ENCODE results near the gene DTNB. TPM values are rescaled to one million over a fixed set of nuclear protein-coding genes. Genes with fewer than 3 reads are reported as not detected.

The DTNB gene
- total RNA-seq, 1 experiment from 2014 or later, result 19.6 TPM

DNA sequence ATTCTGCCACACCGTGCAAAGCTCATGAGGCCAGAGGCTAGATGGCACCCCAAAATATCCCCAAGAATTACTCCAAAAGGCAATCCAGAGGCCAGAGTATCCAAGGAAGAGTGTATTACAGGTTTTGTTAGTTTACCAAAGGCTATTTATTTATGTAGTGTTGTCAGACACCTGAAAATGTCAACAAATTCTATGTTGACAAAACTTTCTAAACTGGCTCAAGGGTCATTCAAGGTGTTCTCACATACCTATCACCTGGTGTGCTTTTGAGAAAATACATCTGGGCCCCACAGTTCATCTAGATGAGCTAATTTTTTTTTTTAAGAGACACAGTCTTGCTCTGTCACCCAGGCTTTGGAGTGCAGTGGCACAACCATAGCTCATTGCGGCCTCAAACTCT, 12.4 kb upstream of the DTNB start:
- POLR2A ChIA-PET (ENCODE audit: low non-redundant PET), result interaction anchor here (0.6 kb wide), 1 partner anchor 24 kb away, joined by 3 read pairs; no protein-coding TSS in a partner anchor
- H3K9me3 ChIP-seq (ENCODE audit: low read depth, low read length, poor library complexity, severe bottlenecking), result no peaks in the 10 kb centered on the region
- BruUV-seq (replicated peaks), result no TSS peak
- H3K4me1 ChIP-seq (ENCODE audit: insufficient read depth, low read length, poor library complexity, severe bottlenecking), result no peaks in the 10 kb centered on the region
- H3K27me3 ChIP-seq (replicated peaks; ENCODE audit: insufficient read depth, low read depth, low read length, poor library complexity), result no peaks in the 10 kb centered on the region
- TF ChIP-seq EZH2 (IDR thresholded peaks at IDR 0.05; ENCODE audit: borderline replicate concordance, low read depth, low read length, poor library complexity, severe bottlenecking), result no peak
- TF ChIP-seq, protein P1, sequence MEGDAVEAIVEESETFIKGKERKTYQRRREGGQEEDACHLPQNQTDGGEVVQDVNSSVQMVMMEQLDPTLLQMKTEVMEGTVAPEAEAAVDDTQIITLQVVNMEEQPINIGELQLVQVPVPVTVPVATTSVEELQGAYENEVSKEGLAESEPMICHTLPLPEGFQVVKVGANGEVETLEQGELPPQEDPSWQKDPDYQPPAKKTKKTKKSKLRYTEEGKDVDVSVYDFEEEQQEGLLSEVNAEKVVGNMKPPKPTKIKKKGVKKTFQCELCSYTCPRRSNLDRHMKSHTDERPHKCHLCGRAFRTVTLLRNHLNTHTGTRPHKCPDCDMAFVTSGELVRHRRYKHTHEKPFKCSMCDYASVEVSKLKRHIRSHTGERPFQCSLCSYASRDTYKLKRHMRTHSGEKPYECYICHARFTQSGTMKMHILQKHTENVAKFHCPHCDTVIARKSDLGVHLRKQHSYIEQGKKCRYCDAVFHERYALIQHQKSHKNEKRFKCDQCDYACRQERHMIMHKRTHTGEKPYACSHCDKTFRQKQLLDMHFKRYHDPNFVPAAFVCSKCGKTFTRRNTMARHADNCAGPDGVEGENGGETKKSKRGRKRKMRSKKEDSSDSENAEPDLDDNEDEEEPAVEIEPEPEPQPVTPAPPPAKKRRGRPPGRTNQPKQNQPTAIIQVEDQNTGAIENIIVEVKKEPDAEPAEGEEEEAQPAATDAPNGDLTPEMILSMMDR (conservative IDR thresholded peaks at IDR 0.05; ENCODE audit: low read depth, low read length), result no peak
- intact Hi-C loops (cut with micrococcal nuclease; ENCODE audit: unreplicated experiment), result no loop called here
- no peak for DNase-seq (ENCODE audit: low spot score)
- CTCF ChIA-PET, result no interaction called here
- H3K27ac ChIP-seq (ENCODE audit: low read depth, low read length, poor library complexity, severe bottlenecking), result no peak overlapping the region
- no peaks in the 10 kb centered on the region for H3K36me3 ChIP-seq (ENCODE audit: insufficient read depth, low read length, poor library complexity, severe bottlenecking)
- no peak overlapping the region for H3K4me3 ChIP-seq (ENCODE audit: low read depth, low read length, poor library complexity, severe bottlenecking)

DNA sequence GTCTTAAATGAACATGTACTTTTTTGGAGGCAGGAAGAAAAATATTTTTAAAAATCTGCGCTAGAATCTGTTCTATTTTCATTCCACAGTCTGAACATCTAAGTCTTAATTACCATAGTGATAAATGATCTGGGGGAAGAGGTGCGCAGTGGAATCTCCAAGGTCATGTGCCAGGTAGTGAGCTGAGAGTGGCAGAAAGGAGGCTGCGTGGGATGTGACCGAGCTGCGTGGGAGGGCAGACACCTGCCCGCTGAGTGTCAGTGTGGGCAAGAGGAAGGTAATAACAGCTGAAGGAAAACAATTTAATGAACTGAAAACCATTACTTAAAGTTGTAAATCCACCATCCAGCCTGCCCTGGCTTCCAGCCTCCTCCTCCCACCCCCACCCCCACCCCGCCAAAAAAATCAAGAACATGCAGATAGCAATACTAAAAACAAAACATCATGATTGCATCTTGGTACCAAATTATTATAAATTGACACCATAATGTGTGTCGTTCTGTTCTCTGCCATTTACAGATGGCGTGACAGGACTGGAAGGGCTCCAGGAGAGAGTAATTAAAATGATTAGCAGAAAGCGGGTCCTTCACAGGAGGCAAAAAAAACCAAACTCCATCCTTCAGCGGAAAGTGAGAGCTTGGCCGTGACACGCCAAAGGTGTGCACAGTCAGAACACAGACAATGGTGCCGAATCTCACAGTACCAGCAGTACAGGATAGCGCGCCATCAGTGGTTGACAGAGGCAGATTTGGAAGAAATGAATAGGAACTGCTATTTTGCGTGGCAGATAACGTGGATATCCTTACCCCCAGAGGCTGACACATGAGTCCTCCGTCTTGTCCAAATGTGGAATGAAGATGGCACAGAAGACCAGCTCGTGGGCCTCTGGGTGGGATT, 11.4 kb upstream of the DTNB start:
- H3K27me3 ChIP-seq (replicated peaks; ENCODE audit: insufficient read depth, low read depth, low read length, poor library complexity), result no peaks in the 10 kb centered on the region

DNA sequence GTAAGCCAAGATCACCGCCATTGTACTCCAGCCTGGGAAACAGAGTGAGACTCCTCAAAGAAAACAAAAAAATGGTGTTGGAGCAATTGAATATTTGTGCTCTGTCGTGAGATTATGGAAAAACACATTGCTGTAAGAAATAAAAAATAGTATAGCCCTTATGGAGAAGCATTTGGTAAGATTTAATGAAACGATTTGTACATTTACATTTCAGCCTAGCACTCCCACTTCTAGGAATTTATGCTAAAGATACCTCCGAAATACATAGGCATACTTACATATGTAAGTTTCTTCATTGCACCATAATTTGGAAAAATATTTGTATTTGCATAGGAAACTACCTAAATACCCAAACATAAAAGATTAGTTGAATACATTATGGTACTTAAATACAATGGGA, 8.7 kb upstream of the DTNB start:
- no peak for DNase-seq (ENCODE audit: low spot score)
- Histone ChIP-seq H3K36me3 (ENCODE audit: insufficient read depth, low read length, poor library complexity, severe bottlenecking) (no peaks in the 10 kb centered on the region), H3K4me3 (ENCODE audit: low read depth, low read length, poor library complexity, severe bottlenecking) (no peak overlapping the region), H3K27ac (ENCODE audit: low read depth, low read length, poor library complexity, severe bottlenecking) (no peak overlapping the region), H3K27me3 (replicated peaks; ENCODE audit: insufficient read depth, low read depth, low read length, poor library complexity) (no peaks in the 10 kb centered on the region), H3K9me3 (ENCODE audit: low read depth, low read length, poor library complexity, severe bottlenecking) (no peaks in the 10 kb centered on the region), H3K4me1 (ENCODE audit: insufficient read depth, low read length, poor library complexity, severe bottlenecking) (no peaks in the 10 kb centered on the region)
- no TSS peak for BruUV-seq (replicated peaks)
- intact Hi-C loops (cut with micrococcal nuclease; ENCODE audit: unreplicated experiment), result no loop called here
- TF ChIP-seq, protein P1 (conservative IDR thresholded peaks at IDR 0.05; ENCODE audit: low read depth, low read length), result no peak
- no peak for TF ChIP-seq EZH2 (IDR thresholded peaks at IDR 0.05; ENCODE audit: borderline replicate concordance, low read depth, low read length, poor library complexity, severe bottlenecking)
- ChIA-PET POLR2A (ENCODE audit: low non-redundant PET) (no interaction called here), CTCF (no interaction called here)

More for the DNA sequence above, 11.4 kb upstream of the DTNB start:
- intact Hi-C loops (cut with micrococcal nuclease; ENCODE audit: unreplicated experiment), result no loop called here
- Histone ChIP-seq H3K27ac (ENCODE audit: low read depth, low read length, poor library complexity, severe bottlenecking) (no peak overlapping the region), H3K36me3 (ENCODE audit: insufficient read depth, low read length, poor library complexity, severe bottlenecking) (no peaks in the 10 kb centered on the region), H3K9me3 (ENCODE audit: low read depth, low read length, poor library complexity, severe bottlenecking) (no peaks in the 10 kb centered on the region), H3K4me3 (ENCODE audit: low read depth, low read length, poor library complexity, severe bottlenecking) (no peak overlapping the region), H3K4me1 (ENCODE audit: insufficient read depth, low read length, poor library complexity, severe bottlenecking) (no peaks in the 10 kb centered on the region)
- BruUV-seq (replicated peaks), result no TSS peak
- CTCF ChIA-PET, result no interaction called here
- no peak for TF ChIP-seq EZH2 (IDR thresholded peaks at IDR 0.05; ENCODE audit: borderline replicate concordance, low read depth, low read length, poor library complexity, severe bottlenecking)
- TF ChIP-seq, protein P1 (conservative IDR thresholded peaks at IDR 0.05; ENCODE audit: low read depth, low read length), result no peak
- DNase-seq (ENCODE audit: low spot score), result no peak
- POLR2A ChIA-PET (ENCODE audit: low non-redundant PET), result interaction anchor here (0.6 kb wide), 1 partner anchor 25 kb away, joined by 3 read pairs; no protein-coding TSS in a partner anchor

Data from A673 (cell line).